KBM-7 (cell line): ENCODE data around the gene ACADS.

ENCODE experiments used
- DNase-seq: peaks from one replicate; pipeline ENCODE4 v3.0.0-alpha.2; 2015
- in situ Hi-C: fragments of 300-500 bp; cut with MboI; formaldehyde crosslinking; loops from 2 replicates; pipeline ENCODE4 v1.14.3; 2020; ENCODE audit warnings: low sequenced_read_pairs, low pct_unique_long_range_greater_than_20kb, mixed read lengths

The ACADS gene

DNA sequence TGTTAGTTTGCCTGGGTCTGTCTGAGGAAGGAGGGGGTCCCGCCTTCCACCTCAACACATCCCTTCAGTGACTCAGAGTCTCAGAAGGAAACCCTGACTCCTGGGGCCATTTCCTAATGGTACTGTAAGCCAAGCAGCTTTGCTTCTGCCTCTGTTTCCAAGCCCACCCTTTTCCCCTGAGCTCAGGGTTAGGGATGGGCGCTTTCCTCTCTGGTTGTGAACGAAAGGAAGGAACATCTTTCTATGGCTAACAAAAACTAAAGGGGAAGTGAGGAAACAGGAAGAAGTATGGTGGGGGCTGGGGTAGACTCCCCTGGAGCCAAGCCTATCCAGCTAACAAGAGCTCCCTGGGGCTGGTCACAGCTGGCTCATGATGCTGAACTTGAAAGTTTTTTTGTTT, 27.0 kb upstream of the ACADS start:
- in situ Hi-C loops = no loop called here
- DNase-seq = peak; percentile 82

DNA sequence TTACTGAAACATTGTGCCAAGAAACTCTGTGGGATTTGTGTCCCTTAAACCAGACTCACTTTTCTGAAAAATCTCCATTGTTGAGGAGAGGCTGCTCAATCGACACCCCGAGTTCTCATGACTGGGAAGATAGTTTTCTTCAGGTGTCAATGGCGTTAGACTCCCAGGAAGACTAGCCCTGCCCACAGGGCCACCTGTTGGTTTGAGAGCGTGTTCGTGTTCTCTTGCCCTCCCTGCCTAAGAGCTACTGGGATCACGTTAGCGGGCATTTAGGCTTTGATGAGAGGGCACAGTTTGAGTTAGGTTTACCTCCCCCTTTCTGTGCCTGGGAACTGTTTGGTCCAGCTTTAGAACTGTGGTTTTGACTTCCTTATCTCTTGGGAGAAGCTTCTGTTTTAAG, 26.1 kb upstream of the ACADS start:
- DNase-seq = no peak
- in situ Hi-C loops = no loop called here

DNA sequence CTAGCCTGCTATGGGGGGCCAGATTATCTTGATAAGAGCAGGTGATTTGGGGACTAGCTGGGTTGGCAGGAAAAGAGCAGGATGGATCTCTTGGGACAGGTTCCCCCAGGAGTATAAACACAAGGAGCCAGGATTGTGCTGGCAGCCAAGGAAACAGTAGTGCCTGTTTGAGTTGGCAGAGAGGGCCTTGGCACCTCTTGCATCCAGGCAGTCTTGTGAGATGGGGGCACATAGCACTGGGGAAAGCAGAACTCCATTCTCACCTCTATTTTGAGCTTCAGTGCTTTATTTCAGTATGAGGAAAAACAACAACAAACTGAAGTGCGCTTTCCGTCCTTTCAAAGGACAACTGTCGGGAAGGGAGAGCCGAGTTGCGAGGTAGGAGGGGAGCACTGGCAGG, 24.7 kb upstream of the ACADS start:
- in situ Hi-C loops = no loop called here
- DNase-seq = no peak

DNA sequence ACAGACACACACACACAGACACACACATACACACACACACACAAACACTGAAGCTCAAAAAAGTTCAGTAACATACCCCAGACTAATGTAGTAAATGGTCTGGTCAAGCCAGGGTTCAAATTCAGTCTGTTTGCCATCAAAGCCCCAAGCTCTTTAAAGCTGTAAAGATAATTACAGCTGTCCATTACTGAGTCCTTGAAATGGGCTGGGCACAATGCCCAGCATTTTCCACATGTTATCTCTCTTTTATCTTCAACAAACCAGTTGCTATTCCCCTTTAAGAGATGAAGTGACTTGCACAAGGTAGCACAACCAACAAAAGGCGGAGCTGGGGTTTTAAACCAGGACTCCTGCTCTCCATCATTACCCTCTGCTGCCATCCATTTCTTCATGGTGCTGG, 23.0 kb upstream of the ACADS start:
- DNase-seq = no peak
- in situ Hi-C loops = no loop called here

DNA sequence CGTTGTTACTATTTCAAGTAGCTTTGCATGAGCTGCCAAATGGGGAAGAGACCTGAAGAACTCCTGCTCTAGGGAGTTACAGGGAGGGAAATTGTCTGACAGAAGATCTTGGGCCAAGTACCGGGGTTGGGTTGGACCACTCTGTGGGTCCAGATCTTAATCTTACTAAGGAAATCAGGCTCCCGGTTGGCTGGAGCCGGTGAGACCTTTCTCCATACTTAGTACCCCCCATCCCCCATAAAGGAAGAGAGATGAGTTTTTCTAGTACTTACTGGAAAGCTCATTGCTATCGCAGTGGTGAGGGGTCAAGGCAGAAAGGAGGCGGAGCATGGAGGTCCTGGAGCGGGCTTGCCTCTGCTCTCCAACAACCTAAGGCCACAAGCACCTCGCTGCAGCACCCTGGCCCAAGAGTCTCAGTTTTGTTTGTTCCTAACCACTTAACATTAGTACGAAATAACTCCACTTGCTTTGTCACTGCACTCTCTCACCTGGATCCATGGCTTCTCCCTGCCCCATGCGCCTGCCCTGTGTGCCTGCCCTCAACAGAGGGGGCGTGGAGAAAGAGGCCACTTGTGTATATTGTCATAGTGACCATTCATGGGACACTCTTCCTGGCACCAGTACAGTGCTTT, 22.2 kb upstream of the ACADS start:
- in situ Hi-C loops = no loop called here
- no peak for DNase-seq

DNA sequence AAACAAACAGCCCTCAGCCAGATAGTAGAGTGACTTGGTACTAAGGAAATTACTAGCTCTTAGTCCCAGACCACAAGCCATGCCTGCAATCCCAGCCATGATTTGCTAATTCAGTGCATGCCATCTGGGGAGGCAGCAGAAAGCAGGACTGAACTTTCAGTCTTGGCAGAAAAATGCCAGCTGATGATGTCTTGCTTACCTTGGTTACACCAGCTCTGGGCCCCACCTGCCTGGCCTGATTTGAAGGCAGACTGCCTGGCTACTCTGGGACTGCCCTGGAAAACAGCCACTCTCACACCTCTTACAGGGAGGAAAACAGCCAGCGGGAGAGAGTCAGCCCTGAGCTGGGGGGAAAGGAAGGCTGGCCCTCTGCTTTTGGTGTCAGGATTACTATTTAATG, 20.0 kb upstream of the ACADS start:
- in situ Hi-C loops = no loop called here
- no peak for DNase-seq

DNA sequence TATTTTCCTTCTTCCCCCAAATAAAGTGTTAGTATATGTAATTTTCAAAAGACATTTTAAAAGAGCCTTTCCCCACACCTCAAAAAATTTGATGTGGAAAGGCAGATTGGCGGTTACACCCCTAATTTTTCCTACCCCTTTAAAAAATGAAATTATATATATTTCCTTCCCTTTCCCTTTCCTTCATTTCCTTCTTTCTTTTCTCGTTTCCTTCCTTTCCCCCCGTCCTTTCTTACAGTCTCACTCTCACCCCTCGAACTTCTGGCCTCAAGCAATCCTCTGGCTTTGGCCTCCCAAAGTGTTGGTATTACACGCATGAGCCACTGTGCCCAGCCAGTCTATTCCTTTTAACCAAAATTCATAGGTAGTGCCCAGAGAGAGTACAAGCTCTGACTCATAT, 19.6 kb upstream of the ACADS start:
- in situ Hi-C loops = no loop called here

DNA sequence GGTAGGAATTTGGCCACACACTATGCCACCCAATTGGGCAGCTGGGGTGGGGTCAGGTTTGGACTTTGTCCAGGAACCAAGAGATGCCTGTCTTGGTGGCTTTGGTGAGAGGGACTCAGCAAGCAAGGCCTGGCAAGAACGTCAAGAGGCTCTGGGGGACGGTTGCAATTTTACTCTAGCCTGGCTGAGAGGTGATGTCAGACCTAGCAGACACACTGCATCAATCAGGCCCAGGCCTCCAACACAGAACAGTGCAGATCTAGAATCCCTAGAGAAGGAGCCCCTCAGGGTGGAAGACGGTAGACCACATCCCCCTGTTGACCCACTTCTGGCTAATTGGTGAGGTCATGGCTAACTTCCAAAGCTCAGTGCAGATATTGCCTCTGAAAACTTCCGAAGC, 17.0 kb upstream of the ACADS start:
- no peak for DNase-seq
- in situ Hi-C loops = no loop called here

More for the DNA sequence above, 19.6 kb upstream of the ACADS start:
- no peak for DNase-seq

DNA sequence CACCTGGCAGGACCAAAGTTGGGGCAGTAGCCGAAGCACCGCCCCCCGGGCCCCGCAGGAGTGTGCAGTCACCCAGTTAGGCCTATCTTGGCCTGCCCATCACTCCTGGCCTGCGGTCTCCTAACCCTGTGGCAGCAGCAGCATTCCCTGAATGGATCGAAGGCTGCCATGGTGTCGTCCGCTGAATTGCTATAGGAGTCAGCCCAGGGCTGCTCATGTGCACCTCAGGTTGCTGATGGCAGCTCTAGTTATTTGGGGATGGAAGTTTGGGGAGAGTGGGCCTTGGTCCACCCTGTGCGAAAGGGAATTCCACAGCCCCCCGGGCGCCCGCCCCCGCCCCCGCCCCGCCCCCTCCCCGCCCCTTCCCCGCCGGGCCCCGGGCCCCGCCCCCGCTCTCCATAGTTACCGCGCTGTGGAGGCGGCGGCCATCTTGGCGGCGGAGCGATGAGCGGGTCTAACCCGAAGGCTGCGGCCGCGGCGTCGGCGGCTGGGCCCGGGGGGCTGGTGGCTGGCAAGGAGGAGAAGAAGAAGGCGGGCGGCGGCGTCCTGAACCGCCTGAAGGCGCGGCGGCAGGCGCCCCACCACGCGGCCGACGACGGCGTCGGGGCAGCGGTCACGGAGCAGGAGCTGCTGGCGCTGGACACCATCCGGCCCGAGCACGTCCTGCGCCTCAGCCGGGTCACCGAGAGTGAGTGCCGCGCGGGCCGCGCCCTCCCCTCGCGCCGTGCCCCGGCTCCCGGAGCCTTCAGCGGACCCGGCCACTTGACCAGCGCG, 15.4 kb upstream of the ACADS start, which contains the start of gene UNC119B:
TSS of gene UNC119B (plus strand) at position 428 of the 774 bp plus-strand sequence. CDS start at position 445, 17 bp downstream.
- DNase-seq = peak; percentile 47
- in situ Hi-C loops = no loop called here

DNA sequence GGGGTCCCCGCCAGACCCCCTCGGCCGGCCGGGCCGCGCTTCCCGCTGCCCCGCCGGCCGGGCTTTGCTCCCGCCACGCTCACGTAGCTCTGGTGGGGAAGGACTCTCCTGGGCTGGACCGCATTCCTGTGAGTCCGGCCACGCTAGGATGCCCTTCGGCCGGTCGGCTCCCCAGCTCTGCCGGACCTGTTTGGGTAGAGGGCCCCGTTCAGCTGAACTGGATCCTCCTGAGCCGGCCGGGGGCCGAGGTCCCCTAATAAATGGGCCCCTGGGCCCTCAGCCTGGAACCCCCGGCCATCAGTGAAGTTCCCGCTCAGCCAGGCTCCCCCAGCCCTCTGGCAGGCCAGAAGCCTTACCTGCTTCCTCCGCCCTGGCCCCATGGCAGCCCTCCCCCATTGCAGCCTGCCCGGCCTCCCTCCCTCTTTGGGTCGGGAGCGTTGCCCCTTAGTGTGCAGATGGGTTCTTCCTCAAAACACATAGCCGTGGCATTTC, 14.8 kb upstream of the ACADS start:
- peak; percentile 30 for DNase-seq
- in situ Hi-C loops = no loop called here

DNA sequence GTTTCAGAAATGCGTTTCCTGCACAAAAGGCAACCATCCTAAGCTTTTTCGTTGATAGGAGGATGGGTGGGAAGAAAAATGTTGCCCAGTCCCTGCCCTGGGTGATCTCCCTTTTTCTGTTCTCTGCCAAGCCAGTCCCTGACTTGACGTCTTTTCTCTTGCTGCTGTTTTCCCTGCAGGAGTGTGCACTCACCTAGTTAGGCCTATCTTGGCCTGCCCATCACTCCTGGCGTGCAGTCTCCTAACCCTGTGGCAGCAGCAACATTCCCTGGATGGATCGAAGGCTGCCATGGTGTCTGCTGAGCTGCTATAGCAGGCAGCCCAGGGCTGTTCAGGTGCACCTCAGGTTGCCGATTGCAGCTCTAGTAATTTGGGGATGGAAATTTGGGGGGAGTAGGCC, 14.2 kb upstream of the ACADS start:
- in situ Hi-C loops = no loop called here
- no peak for DNase-seq

DNA sequence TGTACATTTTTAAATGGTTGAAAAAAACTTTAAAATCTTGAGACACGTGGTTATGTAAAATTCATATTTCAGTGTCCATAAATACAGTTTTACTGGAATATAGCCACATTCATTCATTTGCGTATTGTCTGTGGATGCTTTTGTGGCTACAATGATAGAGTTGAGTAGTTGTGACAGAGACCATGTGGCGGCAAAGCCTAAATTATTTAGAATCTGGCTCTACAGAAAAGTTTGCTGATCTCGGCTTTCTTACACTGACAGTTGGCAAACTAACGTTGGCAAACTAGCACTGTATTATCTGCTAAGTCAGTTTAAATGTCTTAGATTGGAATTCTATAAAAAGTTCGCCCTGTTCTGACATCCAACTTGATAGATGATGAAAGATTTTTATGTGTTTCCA, 13.0 kb upstream of the ACADS start:
- DNase-seq = no peak
- in situ Hi-C loops = no loop called here

DNA sequence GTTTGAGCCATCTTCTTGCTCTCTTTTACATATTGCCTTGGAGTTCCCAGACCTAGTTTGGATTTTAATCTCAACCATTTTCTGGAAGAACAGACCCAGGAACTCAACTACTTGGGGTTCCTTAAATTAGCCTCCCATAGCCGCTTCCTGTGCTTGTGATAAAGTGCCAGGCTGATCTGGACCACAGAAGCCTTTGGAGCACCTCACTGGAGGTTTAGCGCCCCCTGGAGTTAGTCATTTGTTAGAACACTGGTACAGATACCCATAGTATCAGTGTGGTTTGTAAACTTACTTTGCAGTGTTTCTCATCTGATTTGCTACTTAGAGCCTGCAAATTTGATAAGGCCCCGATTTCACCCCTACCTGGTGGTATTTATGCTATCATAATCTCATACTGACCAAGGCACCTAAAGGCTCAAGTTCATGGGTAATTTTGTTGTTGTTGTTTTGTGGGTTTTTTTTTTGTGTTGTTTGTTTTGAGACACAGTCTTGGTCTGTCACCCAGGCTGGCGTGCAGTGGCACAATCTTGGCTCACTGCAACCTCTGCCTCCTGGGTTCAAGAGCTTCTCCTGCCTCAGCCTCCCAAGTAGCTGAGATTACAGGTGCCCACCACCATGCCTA, 11.7 kb upstream of the ACADS start:
- peak; percentile 77 for DNase-seq
- in situ Hi-C loops = no loop called here

DNA sequence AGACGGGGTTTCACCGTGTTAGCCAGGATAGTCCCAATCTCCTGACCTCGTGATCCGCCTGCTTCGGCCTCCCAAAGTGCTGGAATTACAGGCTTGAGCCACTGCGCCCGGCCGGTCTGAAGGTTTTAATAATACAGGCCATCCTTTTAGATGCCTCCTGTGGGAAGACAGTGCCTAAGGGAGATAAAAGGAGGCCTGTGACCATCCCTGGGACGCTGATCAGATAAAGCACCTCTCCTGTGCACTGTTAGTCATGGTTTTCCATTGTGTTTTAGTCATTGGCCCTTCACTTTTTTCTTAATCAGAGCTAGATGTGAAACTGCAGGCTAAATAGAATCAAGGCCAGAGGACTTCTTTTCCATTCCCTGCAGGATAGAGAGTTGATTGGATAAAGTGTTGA, 7.6 kb upstream of the ACADS start:
- in situ Hi-C loops = no loop called here

DNA sequence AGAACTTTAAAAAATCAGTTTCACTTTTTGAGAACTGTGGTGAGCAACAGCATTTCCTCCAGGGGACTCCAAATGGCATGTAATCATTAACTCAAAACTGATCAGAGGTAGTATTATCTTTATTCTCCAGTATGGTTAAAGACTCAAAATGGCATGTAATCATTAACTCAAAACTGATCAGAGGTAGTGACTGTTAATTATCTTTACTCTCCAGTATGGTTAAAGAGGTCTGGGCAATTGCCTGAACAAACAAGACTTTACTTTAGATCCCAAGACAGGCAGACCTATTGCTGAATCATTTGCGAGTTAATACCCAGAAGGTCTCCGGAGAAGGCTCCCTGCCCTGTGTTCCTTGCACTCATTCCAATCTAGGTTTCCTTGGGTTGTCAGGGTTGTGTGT, 6.6 kb upstream of the ACADS start:
- DNase-seq = no peak
- in situ Hi-C loops = no loop called here

More for the DNA sequence above, 7.6 kb upstream of the ACADS start:
- no peak for DNase-seq

DNA sequence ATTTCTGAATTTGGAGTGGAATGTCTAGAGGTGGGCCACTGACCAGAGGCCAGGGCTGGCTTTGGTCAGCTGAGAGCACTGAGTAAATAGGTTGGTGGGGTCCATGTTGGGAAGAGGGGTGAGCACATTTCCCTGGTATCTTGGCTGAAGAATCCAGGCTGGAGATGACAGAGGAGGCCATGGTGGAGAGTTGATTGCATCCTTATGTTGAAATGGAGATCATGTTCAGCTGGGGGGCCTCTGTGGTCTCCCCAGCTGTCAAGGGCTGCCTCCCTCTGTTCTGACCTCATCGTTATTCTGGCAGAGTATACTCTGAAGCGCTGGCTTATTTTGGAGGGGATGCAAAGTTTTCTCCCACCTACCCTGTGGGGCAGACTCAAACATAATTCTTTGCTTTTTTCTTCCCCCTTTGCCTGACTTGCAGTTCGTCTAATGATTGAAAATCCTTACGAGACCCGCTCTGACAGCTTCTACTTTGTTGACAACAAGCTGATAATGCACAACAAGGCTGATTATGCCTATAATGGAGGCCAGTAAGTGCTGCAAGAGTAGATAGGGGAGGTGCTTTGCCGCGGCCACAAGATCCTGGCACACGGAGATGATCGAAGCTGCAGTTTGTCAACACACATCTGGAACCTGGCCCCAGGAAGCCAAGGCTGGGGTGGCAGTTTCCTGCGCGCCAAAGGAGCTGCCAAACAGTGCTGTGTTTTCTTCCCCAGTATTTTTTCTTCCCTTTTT, 6.0 kb upstream of the ACADS start:
- no peak for DNase-seq
- in situ Hi-C loops = no loop called here

DNA sequence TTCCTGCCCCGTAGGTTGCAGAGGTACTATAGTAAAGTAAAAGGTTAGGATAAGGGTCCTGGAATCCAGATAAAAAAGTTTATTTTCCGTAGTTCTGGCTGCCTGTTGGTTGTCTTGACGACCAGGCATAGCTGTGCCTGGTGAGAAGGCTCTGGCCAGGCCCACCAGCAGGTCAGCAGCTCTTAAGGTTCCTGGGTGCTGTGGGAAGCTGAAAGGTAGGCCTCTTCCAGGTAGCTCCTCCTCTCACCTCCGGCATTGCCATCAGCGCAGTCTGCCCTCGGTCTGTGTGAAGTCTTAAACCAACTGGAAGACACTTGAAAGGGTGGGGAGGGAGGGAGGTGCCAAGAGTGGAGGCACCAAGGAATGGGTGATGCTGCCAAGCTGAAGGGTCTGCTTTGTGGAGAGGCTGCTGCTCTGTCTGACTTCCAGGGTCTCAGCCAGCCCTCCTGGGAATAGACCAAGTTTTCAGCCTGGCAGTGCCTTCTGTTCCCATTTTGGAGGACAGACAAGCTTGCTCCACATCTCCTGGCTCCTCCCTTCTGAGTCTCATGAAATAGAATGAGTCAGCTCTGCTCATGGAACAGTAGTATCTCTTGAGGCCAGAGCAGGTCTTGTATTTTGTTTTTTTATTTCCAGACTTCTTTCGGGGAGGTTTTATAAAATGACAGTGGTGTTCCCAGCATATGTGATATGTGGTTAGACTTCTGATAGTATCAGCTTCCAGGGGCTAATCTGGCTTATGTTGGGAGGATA, 5.2 kb upstream of the ACADS start:
- no peak for DNase-seq
- in situ Hi-C loops = no loop called here

DNA sequence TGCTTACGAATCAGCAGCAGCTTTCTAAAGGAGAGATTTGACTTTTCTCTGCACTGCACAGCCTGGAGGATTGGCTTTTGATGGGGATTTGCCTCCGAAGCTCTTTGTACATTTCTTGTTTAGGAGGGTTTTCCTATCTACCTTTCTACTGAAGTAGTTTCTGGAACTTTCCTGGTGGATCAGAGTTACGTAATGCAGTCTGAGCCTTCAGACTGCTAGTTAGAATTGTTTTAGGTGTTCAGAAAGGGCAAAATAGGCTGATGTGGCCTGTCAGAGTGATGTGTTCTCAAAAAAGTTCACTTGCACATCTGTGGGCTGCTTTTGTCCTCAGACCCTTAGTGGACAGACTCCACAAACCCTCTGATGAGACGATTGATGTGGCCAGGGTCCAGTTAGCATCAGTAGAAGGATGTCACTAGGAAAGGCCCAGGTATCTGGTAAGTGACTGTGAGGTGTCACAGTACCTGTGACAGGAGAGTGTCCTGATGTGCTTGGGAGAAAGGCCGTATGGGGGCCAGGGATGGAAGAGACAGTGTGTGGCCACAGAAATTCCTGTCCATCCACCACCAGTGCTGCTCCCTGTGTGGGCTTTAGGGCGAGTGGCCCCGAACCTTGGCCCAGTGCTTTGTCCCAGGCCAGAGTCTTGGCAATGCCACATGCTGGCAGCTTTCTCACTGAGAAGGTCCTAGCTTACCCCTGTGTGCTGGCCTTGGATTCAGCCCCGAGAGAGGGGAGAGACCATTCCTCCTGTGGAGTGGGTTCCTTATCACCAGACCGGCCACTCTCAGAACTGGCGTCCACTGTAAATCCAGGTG, 4.4 kb upstream of the ACADS start:
- in situ Hi-C loops = no loop called here

More for the DNA sequence above, 4.4 kb upstream of the ACADS start:
- no peak for DNase-seq
